Heart left ventricle (tissue), 16 donors: ENCODE data around the gene RGL3. TPM values are rescaled to one million over a fixed set of nuclear protein-coding genes. Genes with fewer than 3 reads are reported as not detected.
A peak's percentile ranks its signal among the peaks of the same experiment; 100 is the strongest.

Experiments
- ATAC-seq, 4 donors: fragments of 200-7000 bp; cut with Tn5 transposase; one replicate each; pipeline ENCODE4 v1.9.1; 2020 to 2022; ENCODE audit warnings: moderate library complexity in 4 of 4, mild to moderate bottlenecking in 3 of 4, moderate number of reproducible peaks in 1 of 4
- DNase-seq, 5 donors: peaks; one replicate each; pipeline ENCODE4 v3.0.0-alpha.2; 2020
- H3K27ac ChIP-seq, 12 donors: fragments of 200-600 bp; sonication (generic) in 4 of 12; one replicate each; pipeline versions ENCODE4 v1.5.0 to v1.8.0; 2016 to 2022; ENCODE audit warnings: mild to moderate bottlenecking in 2 of 12
- H3K27me3 ChIP-seq, 9 donors: fragments of 200-600 bp; sonication (generic) in 2 of 9; one replicate each; pipeline versions ENCODE4 v1.5.1 to v1.8.0; 2016 to 2022; ENCODE audit warnings: mild to moderate bottlenecking in 3 of 9
- H3K36me3 ChIP-seq, 9 donors: fragments of 200-600 bp; sonication (generic) in 2 of 9; one replicate each; pipeline versions ENCODE4 v1.5.0 to v1.8.0; 2018 to 2022; ENCODE audit warnings: mild to moderate bottlenecking in 2 of 9
- H3K4me1 ChIP-seq, 12 donors: fragments of 200-600 bp; sonication (generic) in 4 of 12; one replicate each; pipeline versions ENCODE4 v1.5.0 to v1.8.0; 2016 to 2022; ENCODE audit warnings: mild to moderate bottlenecking in 3 of 12
- H3K4me3 ChIP-seq, 12 donors: fragments of 200-600 bp; sonication (generic) in 4 of 12; one replicate each; pipeline versions ENCODE4 v1.5.0 to v1.8.0; 2017 to 2022; ENCODE audit warnings: mild to moderate bottlenecking in 9 of 12, moderate library complexity in 4 of 12
- H3K9me3 ChIP-seq, 12 donors: fragments of 200-600 bp; sonication (generic) in 4 of 12; one replicate each; pipeline versions ENCODE4 v1.5.0 to v1.8.0; 2016 to 2022; ENCODE audit warnings: mild to moderate bottlenecking in 1 of 12
- POLR2A ChIP-seq, 2 donors: fragments of 450-650 bp; IDR thresholded peaks; one replicate each; pipeline ENCODE4 v1.6.1; 2017; ENCODE audit warnings: antibody characterized with exemption in 2 of 2, mild to moderate bottlenecking in 2 of 2, moderate library complexity in 2 of 2
- WGBS, 4 donors: extraction: QIAGEN DNeasy Blood & Tissue Kit in 2 of 4; methylation state at CpG; one replicate each; pipeline versions ENCODE4 v1.1.5 to v1.1.7; 2013 to 2018; 5-methylcytosine and 5-hydroxymethylcytosine counted together
- intact Hi-C, 10 donors: fragments of 100-400 bp; cut with DNase I; formaldehyde crosslinking; loops; one replicate each; pipeline versions ENCODE4 v1.11.1 to v1.14.2; 2022
- polyA plus RNA-seq, 2 donors: library from polyadenylated mRNA; stranded (reverse); fragments of 200-250 nt; gene quantifications; one replicate each; pipeline ENCODE4 v1.2.3, GENCODE V29; 2013
- total RNA-seq, 9 donors: library from RNA; depleted of rRNA in 2 of 9; stranded (reverse); fragments of >200 nt in 2 of 9; fragmentation: NEBNext Ultra II Directional in 3 of 9; extraction: Animal tissue kit (Norgen Biotek cat#: 25700) in 3 of 9; gene quantifications; one replicate each; pipeline versions ENCODE4 v1.1.0 to v1.2.4, GENCODE V29; 2016 to 2023
- TF ChIP-seq, protein P1 (sequence below), 12 donors: fragments of 200-600 bp; sonication (generic) in 4 of 12; IDR thresholded peaks; one replicate each; pipeline versions ENCODE4 v1.5.0 to v1.8.0; 2018 to 2022; ENCODE audit warnings: antibody characterized with exemption in 12 of 12, mild to moderate bottlenecking in 5 of 12
- donor health status: ischemic (EF 13 %, LVEDD 7.1; RV severe dilation, severe dysfunction).
- donor health status: healthy with polysubstance abuse.
- donor health status: DM: no; HTN: yes; CAD: no.
- donor health status: DM: no; HTN: no; CAD: no.
- donor health status: ischemic (EF 25% LVEDD 6.9; RV normal size, moderate dysfunction).
- donor health status: ischemic (EF 25% LVEDD 5.7; RV mildly dilated, moderate dysfunction).
- donor health status: healthy.
- donor health status: DM: yes; HTN: yes; CAD: no.
- donor health status: ischemic (EF 35%, LVEDD 5.7; RV mildly dilated, moderate dysfunction).
- donor health status: nonischemic (EF 11% LVEDD 7.7; RV severe dilation, severe dysfunction).
- donor health status: DM: yes; HTN: yes; CAD: no.
- donor health status: PGD.
- donor health status: ischemic (EF 29% LVEDD 5.4; RV normal size, mild dysfunction).
- donor health status: nonischemic (EF 23%, LVEDD 6.1; RV moderate dilation, normal function).

RGL3 gene
- total and polyA plus RNA-seq, 11 donors: 2.1 to 11.3 (median 4.0) TPM

GRCh38 chr19:11445141-11445540 is 26.0 kb upstream of the RGL3 start:
- H3K27ac ChIP-seq: peak overlapping the region in 1 of 12 donors; percentile 23
- DNase-seq: no peak
- H3K4me3 ChIP-seq: no peak overlapping the region
- intact Hi-C loops: loop anchor here in 6 of 10 donors (5.0 to 10.0 kb wide), 4 partner anchors 60 to 153 kb away; partner anchors contain the start of genes TSPAN16 (in 3 of the 6) and EPOR (in 2 of the 6)
- H3K9me3 ChIP-seq: no peaks in the 10 kb centered on the region
- peaks cover 0 to 99% (median 90%) of the 10 kb centered on the region in 9 donors for H3K36me3 ChIP-seq
- H3K4me1 ChIP-seq: peaks cover 0 to 5% (median 0%) of the 10 kb centered on the region in 12 donors
- TF ChIP-seq POLR2A (IDR thresholded peaks at IDR 0.05): no peak
- TF ChIP-seq, protein P1, sequence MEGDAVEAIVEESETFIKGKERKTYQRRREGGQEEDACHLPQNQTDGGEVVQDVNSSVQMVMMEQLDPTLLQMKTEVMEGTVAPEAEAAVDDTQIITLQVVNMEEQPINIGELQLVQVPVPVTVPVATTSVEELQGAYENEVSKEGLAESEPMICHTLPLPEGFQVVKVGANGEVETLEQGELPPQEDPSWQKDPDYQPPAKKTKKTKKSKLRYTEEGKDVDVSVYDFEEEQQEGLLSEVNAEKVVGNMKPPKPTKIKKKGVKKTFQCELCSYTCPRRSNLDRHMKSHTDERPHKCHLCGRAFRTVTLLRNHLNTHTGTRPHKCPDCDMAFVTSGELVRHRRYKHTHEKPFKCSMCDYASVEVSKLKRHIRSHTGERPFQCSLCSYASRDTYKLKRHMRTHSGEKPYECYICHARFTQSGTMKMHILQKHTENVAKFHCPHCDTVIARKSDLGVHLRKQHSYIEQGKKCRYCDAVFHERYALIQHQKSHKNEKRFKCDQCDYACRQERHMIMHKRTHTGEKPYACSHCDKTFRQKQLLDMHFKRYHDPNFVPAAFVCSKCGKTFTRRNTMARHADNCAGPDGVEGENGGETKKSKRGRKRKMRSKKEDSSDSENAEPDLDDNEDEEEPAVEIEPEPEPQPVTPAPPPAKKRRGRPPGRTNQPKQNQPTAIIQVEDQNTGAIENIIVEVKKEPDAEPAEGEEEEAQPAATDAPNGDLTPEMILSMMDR (IDR thresholded peaks at IDR 0.05): no peak
- 82 to 93% (median 90%) methylated on average over 7 to 13 of the region's 13 CpGs for WGBS, 4 donors
- no peaks in the 10 kb centered on the region for H3K27me3 ChIP-seq
- no peak for ATAC-seq

DNA sequence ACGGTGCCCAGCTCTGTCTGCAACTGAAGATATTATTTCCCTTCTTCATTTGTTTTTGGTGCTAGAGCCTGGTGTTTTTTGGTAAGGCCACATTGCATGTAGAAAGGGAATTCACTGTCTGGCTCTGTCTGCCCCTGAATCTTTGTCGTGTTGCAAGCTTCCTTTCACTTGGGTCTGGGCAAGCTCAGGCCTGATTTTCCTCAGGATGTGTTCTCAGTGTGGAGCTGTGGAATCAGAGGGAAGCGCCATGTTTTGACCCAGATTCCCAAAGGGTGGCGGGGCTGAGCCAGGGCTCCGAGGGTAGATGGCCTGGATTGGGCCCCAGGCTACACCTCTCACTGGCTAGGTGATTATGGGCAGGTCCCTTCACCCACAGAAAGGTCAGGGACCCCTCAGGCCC is 24.9 kb upstream of the RGL3 start:
- H3K4me1 ChIP-seq: peaks cover 0 to 5% (median 0%) of the 10 kb centered on the region in 12 donors
- peak overlapping the region in 5 of 12 donors; percentile 23 to 44 (median 38) for H3K27ac ChIP-seq
- 69 to 77% (median 74%) methylated on average over 5 of the region's 5 CpGs for WGBS, 4 donors
- no peaks in the 10 kb centered on the region for H3K9me3 ChIP-seq
- H3K36me3 ChIP-seq: peaks cover 0 to 99% (median 86%) of the 10 kb centered on the region in 9 donors
- TF ChIP-seq POLR2A (IDR thresholded peaks at IDR 0.05): no peak
- TF ChIP-seq, protein P1 (IDR thresholded peaks at IDR 0.05): no peak
- ATAC-seq: no peak
- DNase-seq: no peak
- no peak overlapping the region for H3K4me3 ChIP-seq
- H3K27me3 ChIP-seq: no peaks in the 10 kb centered on the region
- intact Hi-C loops: loop anchor here in 5 of 10 donors (5.0 to 10.0 kb wide), 3 partner anchors 59 to 149 kb away; partner anchors contain the start of genes TSPAN16 (in 3 of the 5) and EPOR (in 1 of the 5)

GRCh38 chr19:11437955-11438354 is 18.8 kb upstream of the RGL3 start:
- H3K36me3 ChIP-seq: peaks cover 0 to 67% (median 57%) of the 10 kb centered on the region in 9 donors

GRCh38 chr19:11435833-11436313 is 16.8 kb upstream of the RGL3 start:
- ATAC-seq: no peak
- H3K4me1 ChIP-seq: peaks cover 0 to 22% (median 17%) of the 10 kb centered on the region in 12 donors
- peak overlapping the region; percentile 64 to 90 (median 80) for H3K4me3 ChIP-seq
- 3 to 12% (median 4%) methylated on average over 12 to 21 of the region's 21 CpGs for WGBS, 4 donors
- H3K27me3 ChIP-seq: no peaks in the 10 kb centered on the region
- DNase-seq: no peak
- peak overlapping the region in 11 of 12 donors; percentile 53 to 86 (median 78) for H3K27ac ChIP-seq
- no peaks in the 10 kb centered on the region for H3K9me3 ChIP-seq
- intact Hi-C loops: loop anchor here in 6 of 10 donors (1.0 to 10.0 kb wide), 8 partner anchors 49 to 301 kb away; partner anchors contain the start of genes SWSAP1 (in 3 of the 6), EPOR (in 2 of the 6), CCDC159 (in 1 of the 6) and ELAVL3 (in 1 of the 6)
- no peak for TF ChIP-seq POLR2A (IDR thresholded peaks at IDR 0.05)
- TF ChIP-seq, protein P1 (IDR thresholded peaks at IDR 0.05): no peak
- H3K36me3 ChIP-seq: peaks cover 0 to 46% (median 36%) of the 10 kb centered on the region in 9 donors

More at GRCh38 chr19:11437955-11438354, 18.8 kb upstream of the RGL3 start:
- intact Hi-C loops: loop anchor here in 5 of 10 donors (5.0 to 10.0 kb wide), 5 partner anchors 47 to 303 kb away; partner anchors contain the start of genes EPOR (in 2 of the 5), ELAVL3 (in 1 of the 5) and TSPAN16 (in 1 of the 5)
- H3K27me3 ChIP-seq: no peaks in the 10 kb centered on the region
- H3K27ac ChIP-seq: no peak overlapping the region
- H3K4me1 ChIP-seq: peaks cover 0 to 22% (median 17%) of the 10 kb centered on the region in 12 donors
- DNase-seq: no peak
- H3K9me3 ChIP-seq: no peaks in the 10 kb centered on the region
- ATAC-seq: no peak
- no peak overlapping the region for H3K4me3 ChIP-seq
- 87 to 96% (median 90%) methylated on average over 9 of the region's 9 CpGs for WGBS, 4 donors
- TF ChIP-seq, protein P1 (IDR thresholded peaks at IDR 0.05): no peak
- TF ChIP-seq POLR2A (IDR thresholded peaks at IDR 0.05): no peak
